ENCODE results near the gene CLEC16A. TPM values are rescaled to one million over a fixed set of nuclear protein-coding genes. Genes with fewer than 3 reads are reported as not detected.
A peak's percentile ranks its signal among the peaks of the same experiment; 100 is the strongest.

The CLEC16A gene
- total and polyA plus RNA-seq, 8 donors: 17.6 to 38.6 (median 21.6) TPM

GRCh38 chr16:11051430-11051829, 107.1 kb downstream of the CLEC16A start:
- intact Hi-C loops (cut with DNase I): no loop called here

GRCh38 chr16:11051879-11052808, 107.8 kb downstream of the CLEC16A start:
- Histone ChIP-seq H3K4me1 (peaks cover 10 to 35% of the 10 kb centered on the region in 2 donors), H3K27ac (no peak overlapping the region), H3K27me3 (no peaks in the 10 kb centered on the region), H3K36me3 (peaks cover 0 to 73% of the 10 kb centered on the region in 2 donors), H3K4me3 (no peak overlapping the region), H3K9me3 (no peaks in the 10 kb centered on the region)
- intact Hi-C loops (cut with DNase I): no loop called here
- no peak for TF ChIP-seq CTCF (IDR thresholded peaks at IDR 0.05)
- DNase-seq: no peak
- no peak for ATAC-seq

More at GRCh38 chr16:11051430-11051829, 107.1 kb downstream of the CLEC16A start:
- Histone ChIP-seq H3K27ac (no peak overlapping the region), H3K9me3 (no peaks in the 10 kb centered on the region), H3K27me3 (no peaks in the 10 kb centered on the region), H3K36me3 (peaks cover 0 to 77% of the 10 kb centered on the region in 2 donors), H3K4me1 (peaks cover 10 to 35% of the 10 kb centered on the region in 2 donors), H3K4me3 (no peak overlapping the region)
- no peak for TF ChIP-seq CTCF (IDR thresholded peaks at IDR 0.05)
- ATAC-seq: no peak
- DNase-seq: no peak

GRCh38 chr16:11053916-11054460, 109.6 kb downstream of the CLEC16A start:
- H3K4me3 ChIP-seq: no peak overlapping the region
- peak overlapping the region in 1 of 2 donors; percentile 26 for H3K27ac ChIP-seq
- peaks cover 0 to 72% of the 10 kb centered on the region in 2 donors for H3K36me3 ChIP-seq
- ATAC-seq (no peak), DNase-seq (no peak)
- H3K4me1 ChIP-seq: peaks cover 4 to 25% of the 10 kb centered on the region in 2 donors
- no peaks in the 10 kb centered on the region for H3K9me3 ChIP-seq
- no peaks in the 10 kb centered on the region for H3K27me3 ChIP-seq
- intact Hi-C loops (cut with DNase I): no loop called here
- no peak for TF ChIP-seq CTCF (IDR thresholded peaks at IDR 0.05)

GRCh38 chr16:11056090-11056992, 112.0 kb downstream of the CLEC16A start:
- no peak for TF ChIP-seq CTCF (IDR thresholded peaks at IDR 0.05)
- no peaks in the 10 kb centered on the region for H3K9me3 ChIP-seq
- H3K27me3 ChIP-seq: no peaks in the 10 kb centered on the region
- no peak for DNase-seq
- no peak overlapping the region for H3K27ac ChIP-seq
- H3K4me3 ChIP-seq: no peak overlapping the region
- H3K36me3 ChIP-seq: peaks cover 0 to 79% of the 10 kb centered on the region in 2 donors
- intact Hi-C loops (cut with DNase I): no loop called here
- peaks cover 4 to 9% of the 10 kb centered on the region in 2 donors for H3K4me1 ChIP-seq
- no peak for ATAC-seq
